ENCODE measurements around the gene ACTBL2.

ACTBL2 gene

GRCh38 chr5:57448287-57448686 lies 34.3 kb downstream of the ACTBL2 start:
- DNase-seq, result no peak

- no peak for DNase-seq
These were observed 35.0 kb downstream of the ACTBL2 start for GRCh38 chr5:57447658-57448057.

GRCh38 chr5:57446966-57447365 lies 35.6 kb downstream of the ACTBL2 start:
- no peak for DNase-seq

- no peak for DNase-seq
These were observed 36.9 kb downstream of the ACTBL2 start for GRCh38 chr5:57445705-57446037.

DNA sequence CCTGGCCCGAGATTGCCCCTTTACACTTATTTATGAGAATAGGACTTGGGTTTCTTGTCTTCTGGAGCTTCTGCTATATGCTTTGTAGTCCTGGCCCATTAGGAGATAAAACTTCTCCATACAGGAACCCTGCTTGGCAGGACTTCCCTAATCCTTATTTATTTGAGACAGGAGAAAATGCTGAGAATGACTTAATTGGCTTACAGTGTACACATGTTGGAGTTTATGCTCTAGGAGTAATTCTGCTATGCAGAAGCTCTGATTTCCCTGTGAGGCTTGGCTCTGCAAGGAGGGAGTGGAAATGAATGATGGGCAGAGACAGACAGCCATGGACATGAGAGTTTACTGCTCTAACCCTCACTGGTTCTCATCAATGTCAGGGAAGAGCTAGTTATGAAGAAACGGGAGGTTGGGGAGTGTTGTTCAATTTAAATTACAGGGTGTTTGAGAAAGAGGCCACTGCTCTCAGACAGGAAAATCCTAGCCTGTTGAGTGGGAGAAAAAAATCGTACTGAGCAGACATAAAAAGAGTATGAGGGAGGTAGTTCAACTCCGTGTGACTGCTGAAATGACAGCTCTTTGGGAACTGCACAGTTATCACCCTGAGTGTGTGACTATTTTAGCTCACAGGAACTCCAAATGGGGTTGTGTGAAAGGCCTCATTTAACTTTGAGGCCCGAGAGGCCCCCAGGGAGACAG lies 37.5 kb downstream of the ACTBL2 start:
- DNase-seq, result no peak

GRCh38 chr5:57442080-57442839 lies 40.4 kb downstream of the ACTBL2 start:
- no peak for DNase-seq

- DNase-seq, result no peak
These were observed 41.1 kb downstream of the ACTBL2 start for GRCh38 chr5:57441557-57441956.

- DNase-seq, result no peak
These were observed 43.0 kb downstream of the ACTBL2 start for GRCh38 chr5:57439601-57440000.

DNA sequence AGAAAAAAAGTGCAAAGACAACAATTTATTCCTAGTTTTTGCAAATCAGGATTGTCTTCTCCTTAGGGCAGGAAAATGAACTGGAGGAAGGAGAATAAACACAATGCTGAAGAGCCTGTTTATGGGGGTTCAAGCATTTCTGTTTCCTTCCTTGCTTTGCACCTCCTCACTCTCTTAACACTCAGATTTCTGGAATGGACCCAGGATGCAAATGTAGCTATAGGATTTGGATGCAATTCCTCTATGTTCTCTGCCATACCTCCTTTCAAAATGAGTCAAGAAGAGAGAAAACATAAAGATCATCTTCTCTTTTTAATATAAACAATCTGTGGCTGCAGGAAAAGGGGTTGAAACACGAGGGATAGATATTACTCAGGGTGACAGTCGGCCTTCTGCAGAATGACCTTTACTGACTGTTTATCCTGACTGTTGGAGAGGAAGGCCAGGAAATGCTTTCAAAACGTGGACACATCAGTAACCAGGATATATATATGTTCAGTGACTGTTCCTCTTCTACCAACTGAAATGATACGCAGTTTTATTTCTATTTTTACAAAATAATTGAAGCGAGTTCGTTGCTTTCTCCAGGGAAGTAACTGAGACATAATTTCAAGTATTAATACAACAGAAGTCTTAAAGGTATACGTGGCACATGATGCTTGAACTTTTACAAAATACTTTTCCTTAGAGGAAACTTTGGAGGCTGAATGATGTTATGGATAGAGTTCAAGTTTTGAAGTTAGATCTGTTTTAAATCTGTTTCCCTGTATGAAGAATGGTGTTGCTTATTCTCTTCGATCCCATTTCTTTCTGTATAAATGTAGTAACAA lies 44.4 kb downstream of the ACTBL2 start:
- DNase-seq, result no peak

GRCh38 chr5:57436586-57436985 lies 46.0 kb downstream of the ACTBL2 start:
- DNase-seq, result no peak

- no peak for DNase-seq
These were observed 46.9 kb downstream of the ACTBL2 start for GRCh38 chr5:57435701-57436134.

DNA sequence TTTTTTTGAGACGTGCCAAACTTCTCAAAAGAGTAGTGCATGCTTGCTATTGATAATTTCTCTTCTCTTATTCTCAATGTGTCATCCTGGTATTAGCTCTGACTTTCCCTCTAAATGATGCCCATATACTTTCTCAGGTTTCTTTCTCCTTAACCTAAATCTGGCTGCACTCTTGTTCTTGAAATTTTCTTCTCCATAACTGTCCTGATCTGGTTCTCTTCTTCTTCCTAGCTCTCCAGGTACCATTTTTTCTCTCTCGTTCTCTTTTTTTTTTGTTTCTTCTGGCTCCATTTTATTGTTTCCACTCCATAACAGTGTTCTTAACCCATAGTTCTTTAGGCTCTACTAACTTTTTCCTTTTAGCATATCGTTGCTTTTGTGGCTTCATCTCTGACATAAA lies 47.9 kb downstream of the ACTBL2 start:
- DNase-seq, result no peak

GRCh38 chr5:57434227-57434640 lies 48.4 kb downstream of the ACTBL2 start:
- no peak for DNase-seq

DNA sequence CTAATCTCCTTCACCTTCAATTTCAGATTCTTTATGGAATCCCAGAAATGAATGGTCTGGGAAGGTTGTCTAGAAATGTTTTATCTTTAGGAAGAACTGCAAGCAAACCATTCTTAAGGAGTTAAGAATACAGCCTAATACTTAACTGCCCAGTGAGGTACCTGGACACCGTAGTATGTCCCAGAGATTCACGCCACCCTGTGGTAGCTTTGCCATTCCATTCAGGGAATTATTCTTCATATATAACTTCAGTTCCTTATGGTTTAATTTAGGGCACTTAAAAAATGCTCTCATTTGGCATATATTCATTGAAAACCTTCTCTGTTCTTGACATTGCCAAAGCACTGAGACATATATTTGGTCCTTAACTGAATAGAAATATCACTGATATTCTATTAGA lies 49.7 kb downstream of the ACTBL2 start:
- no peak for DNase-seq

GRCh38 chr5:57431759-57432158 lies 50.9 kb downstream of the ACTBL2 start:
- DNase-seq, result no peak

Measured in KG1 (cell line).